Measurements from ENCODE around the gene YWHAB.
"Not testable (repeated sequence)": the region's sequence is repeated elsewhere in the genome, so short reads cannot be mapped to it uniquely, and the experiment has no call there.

YWHAB gene
- 182 to 526 (median 366) reads per million in 17 experiments for total RNA-seq

DNA sequence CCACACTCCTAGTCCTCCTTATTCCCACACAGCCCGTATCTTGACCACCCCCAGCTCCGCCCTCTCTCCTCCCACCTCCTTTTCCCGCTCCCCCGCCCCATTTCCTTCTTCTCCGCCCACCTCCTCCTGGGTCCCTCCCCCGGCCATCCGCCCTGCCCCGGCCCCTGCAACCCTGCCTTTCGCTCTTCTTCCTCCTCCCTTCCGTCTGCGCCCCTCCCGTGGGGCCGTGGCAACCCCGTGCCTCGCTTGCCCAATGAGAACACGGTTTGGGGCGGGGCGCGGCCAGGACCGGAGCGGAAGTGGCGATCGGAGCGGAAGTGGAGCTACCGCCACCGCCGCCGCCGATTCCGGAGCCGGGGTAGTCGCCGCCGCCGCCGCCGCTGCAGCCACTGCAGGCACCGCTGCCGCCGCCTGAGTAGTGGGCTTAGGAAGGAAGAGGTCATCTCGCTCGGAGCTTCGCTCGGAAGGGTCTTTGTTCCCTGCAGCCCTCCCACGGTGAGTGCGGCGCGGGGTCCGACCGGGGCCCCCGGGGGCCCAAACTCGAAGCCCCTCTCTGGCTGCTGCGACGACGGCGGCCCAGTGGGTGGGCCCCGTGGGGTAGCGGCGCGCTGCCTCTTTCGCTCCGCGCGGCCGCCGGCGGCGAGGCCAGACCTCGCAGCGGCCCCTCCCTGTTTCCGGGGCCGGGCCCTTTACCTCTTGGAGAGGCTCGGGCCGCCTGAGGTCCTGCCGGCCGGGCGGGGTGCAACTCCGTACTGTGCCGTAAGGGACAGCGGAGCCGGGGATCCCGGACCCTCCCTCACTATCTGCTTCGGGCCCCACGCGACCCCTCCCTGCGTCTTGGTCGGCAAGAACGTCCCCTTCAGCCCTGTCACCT lies at the start of gene YWHAB:
YWHAB (plus strand) TSS at position 314 of the 874 bp plus-strand sequence. CDS start 15,829 bp downstream, outside the sequence.
- peak; percentile 98 to 100 (median 99) for DNase-seq

DNA sequence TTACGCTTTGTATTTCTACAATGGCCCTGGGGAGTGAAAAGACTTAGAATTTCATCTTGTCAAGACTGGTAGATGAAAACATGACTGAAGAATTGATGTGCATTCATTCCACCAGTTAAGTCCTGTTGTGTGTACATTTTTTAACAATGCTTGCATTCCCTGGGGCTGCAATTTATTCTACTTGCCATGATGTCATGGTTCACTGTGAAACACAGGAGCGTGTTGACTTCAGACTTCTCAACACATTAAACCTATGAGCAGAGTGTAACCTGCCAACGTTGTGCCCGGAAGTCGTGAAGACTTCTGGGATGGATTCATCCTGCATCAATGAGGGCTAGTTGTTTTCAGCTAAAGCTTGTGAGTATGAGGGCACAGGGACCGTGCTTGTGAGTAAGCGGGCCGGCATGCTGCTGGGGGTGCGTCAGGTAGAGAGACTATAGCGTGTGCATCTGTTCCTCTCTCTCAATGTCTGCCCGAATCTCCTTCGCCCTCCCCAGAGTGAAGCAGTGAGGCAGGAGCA lies 48.8 kb upstream of the YWHAB start:
- no peak for DNase-seq

DNA sequence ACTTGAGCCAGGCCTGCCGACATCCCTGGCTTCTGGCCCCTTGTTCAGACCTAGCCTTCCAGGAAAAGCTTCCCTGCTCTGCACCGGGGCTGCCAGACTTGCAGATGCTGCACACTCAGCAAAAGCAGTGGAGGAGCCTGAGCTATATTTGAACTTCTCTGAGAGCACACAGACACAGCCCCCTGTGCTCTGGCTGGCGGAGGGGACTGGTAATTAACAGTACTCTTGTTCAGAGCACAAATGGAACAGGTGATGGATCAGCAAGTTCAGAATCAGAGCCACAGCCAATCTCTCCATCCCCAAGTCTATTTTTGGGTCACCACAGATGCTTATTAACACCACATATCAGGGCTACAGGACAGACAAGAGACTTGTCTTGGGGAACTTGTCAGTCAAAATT lies 47.6 kb upstream of the YWHAB start:
- no peak for DNase-seq

DNA sequence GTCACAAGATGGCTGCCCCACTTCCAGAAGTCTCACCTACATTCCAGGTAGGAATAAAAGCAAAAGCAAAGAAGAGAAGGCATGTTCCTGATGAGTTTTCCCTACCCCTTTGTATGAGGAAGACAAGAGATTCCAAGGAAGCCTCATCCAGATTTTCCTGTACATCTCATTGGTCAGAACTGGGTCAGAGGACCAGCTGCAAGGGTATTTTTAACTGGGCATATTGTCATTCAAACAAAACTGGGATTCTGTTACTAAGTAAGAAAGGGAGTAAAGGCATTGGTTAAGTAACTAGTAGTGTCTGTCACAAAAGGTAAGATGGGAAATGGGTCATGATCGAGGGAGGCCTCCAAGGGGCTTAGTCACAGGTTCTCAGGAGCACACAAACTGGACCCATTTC lies 47.0 kb upstream of the YWHAB start:
- DNase-seq: no peak

DNA sequence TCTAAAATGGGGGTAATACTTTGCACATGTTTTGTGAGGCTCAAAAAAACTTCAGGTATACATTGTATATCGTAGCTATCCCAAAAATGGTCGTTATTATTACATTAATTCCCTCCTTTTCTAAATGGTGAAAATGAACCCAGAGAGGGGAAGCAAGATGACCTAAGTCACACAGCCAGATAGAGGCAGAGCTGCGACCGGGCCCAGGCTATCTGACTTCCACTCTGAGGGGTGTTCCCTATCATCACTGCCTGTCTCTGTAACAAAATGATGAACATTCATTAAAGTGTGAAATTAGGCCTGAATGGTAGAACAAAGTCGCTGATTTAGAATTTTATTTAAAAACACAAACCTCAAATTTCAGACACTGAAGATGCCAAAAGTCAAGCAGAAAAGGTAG lies 46.0 kb upstream of the YWHAB start:
- no peak for DNase-seq

DNA sequence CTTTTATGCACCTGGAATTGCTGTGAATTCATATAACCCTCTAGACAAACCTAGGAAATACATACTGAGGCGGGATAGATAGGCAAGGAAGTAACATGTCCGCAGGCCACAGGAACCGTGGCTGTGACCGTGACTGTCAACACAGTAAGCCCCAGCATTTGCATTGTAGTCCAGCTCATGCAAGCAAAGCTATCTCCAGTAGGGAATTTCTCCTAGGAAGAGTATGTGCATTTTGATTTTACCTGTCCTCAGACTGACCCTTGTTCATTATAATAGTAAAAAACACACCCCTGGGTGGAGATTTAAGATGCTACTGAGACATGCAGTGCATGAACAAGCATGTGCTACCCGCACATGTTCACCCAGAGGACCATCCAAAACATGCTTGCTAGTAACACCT lies 44.7 kb upstream of the YWHAB start:
- no peak for DNase-seq

- DNase-seq: no peak
Measured at GRCh38 chr20:44841955-44842354, 43.5 kb upstream of the YWHAB start.

GRCh38 chr20:44843876-44844275 lies 41.6 kb upstream of the YWHAB start:
- DNase-seq: no peak

- no peak for DNase-seq
Measured at GRCh38 chr20:44848254-44849015, 37.1 kb upstream of the YWHAB start.

DNA sequence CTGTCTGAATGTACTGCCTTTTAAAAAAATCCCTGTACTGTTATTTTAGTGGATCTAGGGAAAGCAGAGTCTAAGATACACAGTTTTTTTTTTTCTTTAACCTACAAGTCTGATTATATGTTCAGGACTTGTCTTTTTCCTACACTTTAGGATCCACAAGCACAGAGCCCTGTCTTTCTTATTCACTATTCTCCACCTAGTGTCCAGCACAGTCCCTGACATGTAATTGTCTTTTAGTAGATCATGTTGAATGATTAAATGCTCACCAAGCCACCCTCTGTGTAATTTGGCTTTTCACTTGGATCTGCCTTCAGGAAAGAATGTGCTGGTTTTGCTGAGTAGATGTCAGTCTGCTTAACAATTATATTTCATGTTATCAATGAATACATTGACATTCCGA lies 35.8 kb upstream of the YWHAB start:
- DNase-seq: no peak

GRCh38 chr20:44850272-44850671 lies 35.2 kb upstream of the YWHAB start:
- DNase-seq: no peak

DNA sequence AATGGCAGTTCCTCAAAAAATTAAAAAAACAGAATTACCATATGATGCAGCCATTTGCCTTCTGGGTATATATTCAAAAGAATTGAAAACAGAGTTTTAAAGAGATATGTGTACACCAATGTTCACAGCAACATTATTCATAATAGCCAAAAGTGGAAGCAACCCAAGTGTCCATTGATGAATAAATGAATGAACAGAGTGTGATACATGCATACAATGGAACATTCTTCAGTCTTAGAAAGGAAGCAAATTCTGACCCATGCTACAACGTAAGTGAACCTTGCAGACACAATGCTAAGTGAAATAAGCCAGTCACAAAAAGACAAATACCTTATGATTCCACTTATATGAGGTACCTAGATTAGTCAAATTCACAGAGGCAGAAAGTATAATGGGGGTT lies 34.7 kb upstream of the YWHAB start:
- DNase-seq: no peak

GRCh38 chr20:44851545-44851944 lies 34.0 kb upstream of the YWHAB start:
- DNase-seq: no peak

DNA sequence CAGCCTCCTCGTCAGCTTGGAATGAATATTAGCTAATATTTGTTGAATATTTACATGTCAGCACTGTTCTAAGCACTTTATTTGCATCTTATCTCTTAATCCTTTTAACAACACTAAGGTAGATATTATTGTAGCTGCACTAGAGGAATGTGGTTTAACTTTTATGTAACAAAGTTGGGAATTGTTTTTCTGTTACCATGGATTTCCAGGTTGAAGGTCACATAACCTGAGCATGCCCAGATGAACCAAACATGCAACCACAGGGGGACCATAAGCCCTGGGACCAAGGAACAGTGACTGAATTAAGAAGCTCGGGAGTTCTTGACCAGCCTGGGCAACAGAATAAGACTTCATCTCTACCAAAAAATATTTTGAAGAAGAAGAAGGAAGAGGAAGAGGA lies 29.1 kb upstream of the YWHAB start:
- no peak for DNase-seq

DNA sequence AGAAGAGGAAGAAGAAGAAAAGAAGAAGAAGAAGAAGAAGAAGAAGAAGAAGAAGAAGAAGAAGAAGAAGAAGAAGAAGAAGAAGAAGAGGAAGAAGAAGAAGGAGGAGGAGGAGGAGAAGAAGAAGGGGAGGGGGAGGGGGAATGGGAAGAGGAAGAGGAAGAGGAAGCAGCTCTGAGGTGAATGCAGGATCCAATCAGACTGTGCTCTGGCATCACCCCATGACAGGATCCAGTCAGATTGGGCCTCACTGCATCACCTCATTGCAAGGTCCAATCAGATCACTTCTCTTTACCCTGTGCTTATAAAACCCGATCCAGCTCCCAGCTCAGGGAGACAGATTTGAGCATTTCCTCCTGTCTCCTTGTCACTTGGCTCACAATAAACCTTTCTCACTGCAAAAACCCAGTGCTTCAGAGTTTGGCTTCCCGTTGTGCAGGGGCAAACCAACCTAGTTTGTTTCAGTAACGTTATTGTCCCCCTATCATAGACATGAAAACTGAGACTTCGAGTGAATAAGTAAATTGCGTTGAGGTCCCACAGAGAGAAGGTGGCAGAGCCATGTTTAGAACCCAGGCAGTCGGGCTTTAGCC lies 28.6 kb upstream of the YWHAB start:
- DNase-seq: peak in 3 of 4 experiments; percentile 10 to 30 (median 22)

DNA sequence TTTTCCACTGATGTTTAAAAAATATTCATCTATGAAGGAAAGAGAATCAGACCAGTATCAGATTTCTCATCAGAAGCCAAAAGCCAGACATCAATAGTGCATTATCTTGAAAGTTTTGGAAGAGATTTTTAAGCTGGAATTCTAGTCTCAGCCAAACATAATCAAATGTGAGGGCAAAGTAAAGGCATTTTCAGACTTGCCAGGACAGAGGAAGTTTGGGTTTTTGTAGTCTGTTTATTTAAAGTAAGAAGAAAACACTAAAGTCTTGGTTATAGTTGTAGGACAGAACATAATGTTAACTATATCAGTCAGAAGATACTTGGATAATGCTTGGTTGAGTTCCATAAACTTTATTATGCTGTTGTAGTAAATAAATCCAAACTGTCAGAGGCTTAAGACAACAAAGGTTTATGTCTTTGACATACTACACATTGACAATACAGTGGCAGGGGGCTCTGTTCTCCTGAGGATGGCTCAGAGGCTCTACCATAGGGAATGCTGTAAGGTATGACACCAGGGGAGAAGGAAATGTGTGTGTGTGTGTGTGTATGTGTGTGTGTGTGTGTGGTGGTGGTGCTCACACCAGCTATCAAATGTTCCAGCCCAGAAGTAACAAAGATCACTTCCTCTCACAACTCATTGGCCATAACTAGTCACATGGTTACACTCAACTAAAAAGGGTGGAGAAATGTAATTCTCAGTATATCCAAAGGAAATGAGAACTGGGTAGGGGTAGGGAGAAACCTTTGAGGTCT lies 26.7 kb upstream of the YWHAB start:
- no peak for DNase-seq

- no peak for DNase-seq
Measured at GRCh38 chr20:44861531-44862006, 23.9 kb upstream of the YWHAB start.

- no peak for DNase-seq
Measured at GRCh38 chr20:44862286-44862685, 23.2 kb upstream of the YWHAB start.

- not testable (repeated sequence) for DNase-seq
Measured at GRCh38 chr20:44863365-44864084, 22.0 kb upstream of the YWHAB start.

DNA sequence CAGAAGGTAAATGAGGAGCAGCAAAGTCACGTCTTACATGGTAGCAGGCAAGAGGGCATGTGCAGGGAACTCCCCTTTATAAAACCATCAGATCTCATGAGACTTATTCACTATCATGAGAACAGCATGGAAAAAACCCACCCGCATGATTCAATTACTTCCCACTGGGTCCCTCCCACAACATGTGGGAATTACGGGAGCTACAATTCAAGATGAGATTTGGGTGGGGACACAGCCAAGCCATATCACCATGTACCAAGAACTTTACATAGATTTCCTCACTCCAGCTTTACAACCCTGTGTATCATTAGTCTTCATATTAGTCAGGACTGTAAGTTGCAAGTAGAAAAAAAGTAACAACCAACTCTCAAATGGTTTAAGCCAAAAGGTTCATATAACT lies 21.0 kb upstream of the YWHAB start:
- DNase-seq: not testable (repeated sequence)

- DNase-seq: peak; percentile 22 to 65 (median 41)
Measured at GRCh38 chr20:44866703-44867335, 18.7 kb upstream of the YWHAB start.
